ENCODE measurements around the gene MAGI2.
"Not testable (repeated sequence)": the region's sequence is repeated elsewhere in the genome, so short reads cannot be mapped to it uniquely, and the experiment has no call there.

Gene MAGI2

GRCh38 chr7:78002715-78003114 lies 1450.8 kb downstream of the MAGI2 start:
- no peak for DNase-seq (ENCODE audit: low read depth, low spot score)

- no peak for DNase-seq (ENCODE audit: low read depth, low spot score)
Measured at GRCh38 chr7:78002021-78002420, 1451.4 kb downstream of the MAGI2 start.

- DNase-seq (ENCODE audit: low read depth, low spot score), result not testable (repeated sequence)
Measured at GRCh38 chr7:77999168-77999567, 1454.3 kb downstream of the MAGI2 start.

GRCh38 chr7:77995717-77996116 lies 1457.8 kb downstream of the MAGI2 start:
- peak; percentile 58 for DNase-seq (ENCODE audit: low read depth, low spot score)

- DNase-seq (ENCODE audit: low read depth, low spot score), result no peak
Measured at GRCh38 chr7:77993838-77994237, 1459.6 kb downstream of the MAGI2 start.

- no peak for DNase-seq (ENCODE audit: low read depth, low spot score)
Measured at GRCh38 chr7:77991656-77992055, 1461.8 kb downstream of the MAGI2 start.

GRCh38 chr7:77989981-77990566 lies 1463.4 kb downstream of the MAGI2 start:
- peak; percentile 75 for DNase-seq (ENCODE audit: low read depth, low spot score)

- no peak for DNase-seq (ENCODE audit: low read depth, low spot score)
Measured at GRCh38 chr7:77985974-77986339, 1467.5 kb downstream of the MAGI2 start.

- no peak for DNase-seq (ENCODE audit: low read depth, low spot score)
Measured at GRCh38 chr7:77985232-77985973, 1468.1 kb downstream of the MAGI2 start.

- no peak for DNase-seq (ENCODE audit: low read depth, low spot score)
Measured at GRCh38 chr7:77983973-77984372, 1469.5 kb downstream of the MAGI2 start.

GRCh38 chr7:77982926-77983550 lies 1470.4 kb downstream of the MAGI2 start:
- DNase-seq (ENCODE audit: low read depth, low spot score), result no peak

GRCh38 chr7:77980087-77980713 lies 1473.3 kb downstream of the MAGI2 start:
- DNase-seq (ENCODE audit: low read depth, low spot score), result no peak

- DNase-seq (ENCODE audit: low read depth, low spot score), result no peak
Measured at GRCh38 chr7:77979219-77979618, 1474.2 kb downstream of the MAGI2 start.

- DNase-seq (ENCODE audit: low read depth, low spot score), result no peak
Measured at GRCh38 chr7:77975672-77976480, 1477.6 kb downstream of the MAGI2 start.

GRCh38 chr7:77971726-77972125 lies 1481.7 kb downstream of the MAGI2 start:
- DNase-seq (ENCODE audit: low read depth, low spot score), result no peak

GRCh38 chr7:77967429-77967828 lies 1486.0 kb downstream of the MAGI2 start:
- no peak for DNase-seq (ENCODE audit: low read depth, low spot score)
